H1 (cell line): ENCODE results near the gene PPP3R2. TPM values are rescaled to one million over a fixed set of nuclear protein-coding genes. Genes with fewer than 3 reads are reported as not detected.

Experiments
- CTCF ChIA-PET: fragments of 300-600 bp; sonication (Branson Sonifier 250); formaldehyde crosslinking; loops from one replicate; lab custom pipeline; 2021; ENCODE audit not compliant: partially characterized antibody; lab: Charles Lee
- POLR2A ChIA-PET: fragments of 300-600 bp; sonication (Branson Sonifier 250); formaldehyde crosslinking; loops from one replicate; lab custom pipeline; 2021; ENCODE audit warnings: inconsistent platforms; ENCODE audit not compliant: partially characterized antibody; lab: Charles Lee
- DNase-seq, 2 experiments: peaks; one replicate each; pipeline versions ENCODE4 v3.0.0 to v3.0.0-alpha.2; 2010 to 2022; ENCODE audit warnings: low spot score in 2 of 2, low read depth in 1 of 2, mixed read lengths in 1 of 2
- FAIRE-seq: peaks from 2 replicates; lab custom pipeline; 2011; peaks lifted over from hg19 to GRCh38; lab: Jason Lieb, UNC
- H2AFZ ChIP-seq: 2 replicates; pipeline ENCODE4 v1.8.1; 2012; ENCODE audit warnings: low read length, inconsistent platforms
- H2AK5ac ChIP-seq: 2 replicates; pipeline ENCODE4 v1.6.1; 2013; ENCODE audit warnings: low read depth, low read length
- H2BK120ac ChIP-seq: replicated peaks from 2 replicates; pipeline ENCODE3; 2013; ENCODE audit warnings: low read depth, low read length, inconsistent platforms
- H2BK12ac ChIP-seq: 2 replicates; pipeline ENCODE4 v1.6.1; 2013; ENCODE audit warnings: low read depth, low read length
- H2BK15ac ChIP-seq: 2 replicates; pipeline ENCODE4 v1.6.1; 2013; ENCODE audit warnings: low read length
- H2BK20ac ChIP-seq: 2 replicates; pipeline ENCODE4 v1.6.1; 2013; ENCODE audit warnings: low read length
- H2BK5ac ChIP-seq: 2 replicates; pipeline ENCODE4 v1.6.1; 2013; ENCODE audit warnings: low read depth, low read length
- H3K14ac ChIP-seq: 2 replicates; pipeline ENCODE4 v1.6.1; 2013; ENCODE audit warnings: inconsistent platforms; ENCODE audit not compliant: insufficient read length
- H3K18ac ChIP-seq: 2 replicates; pipeline ENCODE4 v1.6.1; 2013; ENCODE audit warnings: low read length; ENCODE audit errors: extremely low read depth
- H3K23ac ChIP-seq: 2 replicates; pipeline ENCODE4 v1.6.1; 2013; ENCODE audit warnings: inconsistent platforms; ENCODE audit not compliant: insufficient read length
- H3K23me2 ChIP-seq: 2 replicates; pipeline ENCODE4 v1.6.1; 2013; ENCODE audit warnings: low read depth, low read length
- H3K27ac ChIP-seq: 2 replicates; pipeline ENCODE4 v1.6.1; 2011; ENCODE audit warnings: low read depth, low read length, inconsistent platforms
- H3K27me3 ChIP-seq, 4 experiments: replicated peaks in 1 of 4; 1 replicate in 1 of 4; 2 replicates in 3 of 4; pipeline versions ENCODE4 v1.6.1 to v1.8.1; 2011 to 2013; ENCODE audit warnings: low read length in 3 of 4, mild to moderate bottlenecking in 3 of 4, inconsistent platforms in 2 of 4, mixed read lengths in 2 of 4, moderate library complexity in 1 of 4; ENCODE audit not compliant: control insufficient read depth in 3 of 4, insufficient read depth in 3 of 4; ENCODE audit errors: extremely low read depth in 1 of 4
- H3K36me3 ChIP-seq, 4 experiments: 2 replicates each; pipeline versions ENCODE4 v1.6.1 to v1.8.1; 2011 to 2013; ENCODE audit warnings: mild to moderate bottlenecking in 4 of 4, low read length in 3 of 4, moderate library complexity in 2 of 4, control low read depth in 1 of 4, inconsistent platforms in 1 of 4; ENCODE audit not compliant: insufficient read depth in 4 of 4, control insufficient read depth in 2 of 4
- H3K4ac ChIP-seq: replicated peaks from 2 replicates; pipeline ENCODE3; 2013; ENCODE audit warnings: low read length, low read depth, mixed read lengths, inconsistent platforms; ENCODE audit not compliant: insufficient read length
- H3K4me1 ChIP-seq, 4 experiments: replicated peaks in 1 of 4; 1 replicate in 1 of 4; 2 replicates in 3 of 4; pipeline versions ENCODE4 v1.6.1 to v1.8.1; 2011 to 2013; ENCODE audit warnings: low read length in 3 of 4, inconsistent platforms in 2 of 4, mixed read lengths in 1 of 4; ENCODE audit not compliant: insufficient read depth in 4 of 4, control insufficient read depth in 3 of 4
- H3K4me2 ChIP-seq, 2 experiments: 2 replicates each; pipeline versions ENCODE4 v1.6.1 to v1.8.1; 2011 to 2013; ENCODE audit warnings: low read depth in 2 of 2, low read length in 2 of 2, control low read depth in 1 of 2, inconsistent platforms in 1 of 2, mild to moderate bottlenecking in 1 of 2; ENCODE audit not compliant: insufficient read depth in 1 of 2
- H3K4me3 ChIP-seq, 4 experiments: fragments of 200-600, 300-600 bp in 1 of 4; sonication (generic), shearing (Covaris generic), sonication (Bioruptor Twin) in 1 of 4; 2 replicates each; pipeline versions ENCODE4 v1.5.1 to v1.8.1; 2011 to 2016; ENCODE audit warnings: low read length in 4 of 4, low read depth in 3 of 4, control low read depth in 2 of 4, inconsistent platforms in 2 of 4, mild to moderate bottlenecking in 2 of 4, mixed read lengths in 1 of 4, moderate library complexity in 1 of 4; ENCODE audit not compliant: insufficient read depth in 2 of 4; ENCODE audit errors: extremely low read depth in 1 of 4
- H3K56ac ChIP-seq: replicated peaks from 2 replicates; pipeline ENCODE3; 2013; ENCODE audit warnings: low read depth, mild to moderate bottlenecking, mixed read lengths, low read length, inconsistent platforms; ENCODE audit not compliant: insufficient read length
- H3K79me1 ChIP-seq: 2 replicates; pipeline ENCODE4 v1.6.1; 2013; ENCODE audit warnings: low read depth, low read length, control low read depth
- H3K79me2 ChIP-seq, 2 experiments: 2 replicates each; pipeline versions ENCODE4 v1.6.1 to v1.8.1; 2012 to 2013; ENCODE audit warnings: low read length in 2 of 2, mild to moderate bottlenecking in 2 of 2, inconsistent platforms in 1 of 2; ENCODE audit not compliant: insufficient read depth in 2 of 2, control insufficient read depth in 1 of 2
- H3K9ac ChIP-seq, 4 experiments: replicated peaks in 1 of 4; 1 replicate in 1 of 4; 2 replicates in 3 of 4; pipeline versions ENCODE4 v1.6.1 to v1.8.1; 2011 to 2013; ENCODE audit warnings: low read depth in 3 of 4, low read length in 3 of 4, control low read depth in 2 of 4, mild to moderate bottlenecking in 2 of 4, moderate library complexity in 2 of 4, inconsistent platforms in 1 of 4; ENCODE audit errors: extremely low read depth in 1 of 4
- H3K9me3 ChIP-seq, 2 experiments: 2 replicates each; pipeline versions ENCODE4 v1.6.1 to v1.8.1; 2012 to 2013; ENCODE audit warnings: mild to moderate bottlenecking in 2 of 2, moderate library complexity in 2 of 2, control low read depth in 1 of 2, inconsistent platforms in 1 of 2, low read depth in 1 of 2, low read length in 1 of 2, mixed read lengths in 1 of 2; ENCODE audit not compliant: insufficient read depth in 2 of 2
- H4K20me1 ChIP-seq, 2 experiments: replicated peaks in 1 of 2; 2 replicates each; pipeline versions ENCODE3 to v1.8.1; 2011 to 2013; ENCODE audit warnings: inconsistent platforms in 2 of 2, low read length in 2 of 2, mild to moderate bottlenecking in 1 of 2; ENCODE audit not compliant: insufficient read depth in 2 of 2, control insufficient read depth in 1 of 2
- H4K5ac ChIP-seq: 2 replicates; pipeline ENCODE4 v1.6.1; 2013; ENCODE audit warnings: low read length, low read depth, mixed read lengths, inconsistent platforms; ENCODE audit not compliant: insufficient read length
- H4K8ac ChIP-seq: 2 replicates; pipeline ENCODE4 v1.8.0; 2013; ENCODE audit warnings: mild to moderate bottlenecking, moderate library complexity, low read length, inconsistent platforms; ENCODE audit not compliant: insufficient read depth; ENCODE audit errors: extremely low read depth
- H4K91ac ChIP-seq: replicated peaks from 2 replicates; pipeline ENCODE3; 2013; ENCODE audit warnings: low read length, mixed read lengths, inconsistent platforms; ENCODE audit not compliant: insufficient read length
- ASH2L ChIP-seq: fragments of 200-600, 300-600 bp; sonication (generic); IDR thresholded peaks from one replicate; pipeline ENCODE4 v1.7.1; 2017; ENCODE audit warnings: low read length
- EGR1 ChIP-seq: IDR thresholded peaks from 2 replicates; pipeline ENCODE4 v1.6.1; 2011; ENCODE audit warnings: low read depth, low read length, borderline replicate concordance
- GTF2F1 ChIP-seq: IDR thresholded peaks from 2 replicates; pipeline ENCODE4 v1.6.1; 2012; ENCODE audit warnings: low read depth, low read length, improper control_type of control experiment, borderline replicate concordance
- KDM1A ChIP-seq: fragments of 200-600, 300-600 bp; sonication (generic); IDR thresholded peaks from 2 replicates; pipeline ENCODE4 v1.7.1; 2016; ENCODE audit warnings: mild to moderate bottlenecking, low read length, borderline replicate concordance
- KDM5A ChIP-seq: fragments of 200-600 bp; IDR thresholded peaks from 2 replicates; pipeline ENCODE4 v1.7.1; 2012; ENCODE audit warnings: mild to moderate bottlenecking, low read length, inconsistent platforms, mixed read lengths
- PHF8 ChIP-seq: fragments of 200-600 bp; sonication (generic); conservative IDR thresholded peaks from 2 replicates; pipeline ENCODE4 v1.7.1; 2012; ENCODE audit warnings: low read depth, mild to moderate bottlenecking, inconsistent platforms, low read length, moderate library complexity
- POLR2A ChIP-seq, 2 experiments: IDR thresholded peaks; 1 replicate in 1 of 2; 2 replicates in 1 of 2; pipeline ENCODE4 v1.6.1; 2011; ENCODE audit warnings: low read depth in 2 of 2, low read length in 2 of 2, mild to moderate bottlenecking in 2 of 2; ENCODE audit errors: control extremely low read depth in 1 of 2
- RXRA ChIP-seq: IDR thresholded peaks from 2 replicates; pipeline ENCODE4 v1.6.1; 2011; ENCODE audit warnings: low read depth, mild to moderate bottlenecking, low read length, moderate library complexity; ENCODE audit not compliant: insufficient read depth
- WGBS, 2 experiments: shearing (Covaris generic) in 1 of 2; methylation state at CpG; one replicate each; pipeline versions ENCODE4 v1.1.6 to v1.1.7; 2013 to 2015; ENCODE audit warnings: low lambda C conversion rate in 2 of 2, mixed read lengths in 2 of 2, inconsistent platforms in 1 of 2, low coverage in 1 of 2, missing lambda C conversion rate in 1 of 2; ENCODE audit not compliant: insufficient replicate concordance in 2 of 2, insufficient coverage in 1 of 2, insufficient read length in 1 of 2; ENCODE audit errors: extremely low coverage in 1 of 2, missing lambda C conversion rate in 1 of 2; 5-methylcytosine and 5-hydroxymethylcytosine counted together
- polyA plus RNA-seq, 7 experiments: library from polyadenylated mRNA; depleted of rRNA in 3 of 7; stranded (reverse) in 5 of 7; unstranded in 2 of 7; fragments of >200 nt in 5 of 7; fragments of 200-250 nt in 2 of 7; gene quantifications; 1 replicate in 5 of 7; 2 replicates in 1 of 7; 4 replicates in 1 of 7; pipeline versions ENCODE4 v1.2.1 to v1.2.3, GENCODE V29; 2011 to 2013; ENCODE audit warnings: missing spikeins in 2 of 7, mixed read lengths in 2 of 7
- total RNA-seq: library from RNA; stranded (reverse); fragmentation: NEBNext Ultra II Directional; extraction: Animal tissue kit (Norgen Biotek cat#: 25700); gene quantifications from 2 replicates; pipeline ENCODE4 v1.2.1, GENCODE V29; 2021

PPP3R2 gene
- total and polyA plus RNA-seq, 2 of the 8 experiments (the other 6 are each of a cell fraction or from before 2014, with no cell fraction given) = not detected

DNA sequence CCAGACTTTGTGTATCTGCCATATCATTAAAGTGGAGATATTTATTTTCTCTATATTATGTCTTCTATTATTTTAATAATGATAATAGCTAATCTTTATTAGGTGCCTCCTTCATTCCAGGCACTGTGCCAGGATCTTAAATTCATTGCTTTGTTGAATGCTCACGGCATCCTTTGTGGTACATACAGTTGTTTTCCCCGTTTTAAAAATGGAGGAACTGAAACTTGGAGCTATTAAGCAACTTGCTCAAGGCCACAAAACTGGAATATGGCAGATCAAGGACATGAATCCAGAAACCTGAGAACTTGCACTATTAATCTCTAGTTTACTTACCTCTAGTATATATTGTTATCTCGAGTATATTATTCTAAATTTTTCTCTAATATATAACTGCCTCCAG lies 41.5 kb upstream of the PPP3R2 start:
- H3K4me3 ChIP-seq = no peak overlapping the region
- no peak overlapping the region for H2BK15ac ChIP-seq
- no peaks in the 10 kb centered on the region for H3K36me3 ChIP-seq
- H4K8ac ChIP-seq = no peak overlapping the region
- CTCF ChIA-PET = interaction anchor here (0.7 to 0.8 kb wide), 2 partner anchors 16 to 395 kb away, joined by 3 to 4 read pairs; no protein-coding TSS in a partner anchor
- POLR2A ChIA-PET = no interaction called here
- no peaks in the 10 kb centered on the region for H3K27me3 ChIP-seq
- FAIRE-seq (no peak), DNase-seq (no peak)
- H3K56ac ChIP-seq = no peak overlapping the region
- H3K27ac ChIP-seq = no peak overlapping the region
- H3K4ac ChIP-seq = no peak overlapping the region
- H2BK20ac ChIP-seq = no peak overlapping the region
- H3K14ac ChIP-seq = no peak overlapping the region
- no peak overlapping the region for H2BK12ac ChIP-seq
- H4K5ac ChIP-seq = no peak overlapping the region
- H3K79me2 ChIP-seq = no peaks in the 10 kb centered on the region
- WGBS, 2 experiments = 81% methylated on average over 3 of the region's 3 CpGs; no CpG with 5 or more reads in 1 of the 2 experiments
- H4K91ac ChIP-seq = no peak overlapping the region
- no peak overlapping the region for H3K9ac ChIP-seq
- H4K20me1 ChIP-seq = no peaks in the 10 kb centered on the region
- no peak overlapping the region for H2AK5ac ChIP-seq
- no peaks in the 10 kb centered on the region for H3K9me3 ChIP-seq
- H3K23ac ChIP-seq = no peak overlapping the region
- H3K4me1 ChIP-seq = no peaks in the 10 kb centered on the region
- no peaks in the 10 kb centered on the region for H3K23me2 ChIP-seq
- H3K18ac ChIP-seq = no peak overlapping the region
- no peak overlapping the region for H3K4me2 ChIP-seq
- no peaks in the 10 kb centered on the region for H3K79me1 ChIP-seq
- no peak overlapping the region for H2BK120ac ChIP-seq
- no peak overlapping the region for H2BK5ac ChIP-seq
- no peak overlapping the region for H2AFZ ChIP-seq
- no peak for TF ChIP-seq RXRA
- TF ChIP-seq EGR1 = no peak
- TF ChIP-seq GTF2F1 = no peak
- no peak for TF ChIP-seq PHF8
- no peak for TF ChIP-seq KDM1A
- TF ChIP-seq ASH2L = no peak
- TF ChIP-seq POLR2A (IDR thresholded peaks at IDR 0.05; ENCODE audit: control extremely low read depth in 1 of 2, low read depth in 2 of 2, low read length in 2 of 2) = no peak
- no peak for TF ChIP-seq KDM5A
